Measurements from ENCODE around the gene PLCB2.

PLCB2 gene

DNA sequence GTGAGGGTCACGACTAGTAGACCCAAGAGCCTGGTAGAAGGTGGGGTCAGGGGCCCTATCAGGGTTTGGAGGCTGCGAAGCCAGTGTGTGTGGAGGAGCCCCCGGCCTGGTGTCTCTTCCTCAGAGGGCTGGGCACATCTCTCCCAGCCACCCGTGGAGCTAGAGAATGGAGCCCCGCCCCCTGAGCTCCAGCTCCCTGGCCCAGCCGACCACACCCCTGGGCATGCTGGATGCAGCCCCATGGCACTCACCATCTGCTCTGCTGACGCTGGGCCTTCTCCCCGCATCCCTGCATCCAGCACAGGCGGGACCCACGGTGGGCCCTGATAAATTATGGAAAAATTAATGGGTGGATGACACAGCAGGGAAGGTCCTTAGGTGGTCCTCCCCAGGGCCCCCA, 42.4 kb downstream of the PLCB2 start:
- in situ Hi-C loops (cut with HindIII; ENCODE audit: low pct_ligation_motif_present, low pct_unique_long_range_greater_than_20kb, low sequenced_read_pairs), result no loop called here
- DNase-seq, result no peak

DNA sequence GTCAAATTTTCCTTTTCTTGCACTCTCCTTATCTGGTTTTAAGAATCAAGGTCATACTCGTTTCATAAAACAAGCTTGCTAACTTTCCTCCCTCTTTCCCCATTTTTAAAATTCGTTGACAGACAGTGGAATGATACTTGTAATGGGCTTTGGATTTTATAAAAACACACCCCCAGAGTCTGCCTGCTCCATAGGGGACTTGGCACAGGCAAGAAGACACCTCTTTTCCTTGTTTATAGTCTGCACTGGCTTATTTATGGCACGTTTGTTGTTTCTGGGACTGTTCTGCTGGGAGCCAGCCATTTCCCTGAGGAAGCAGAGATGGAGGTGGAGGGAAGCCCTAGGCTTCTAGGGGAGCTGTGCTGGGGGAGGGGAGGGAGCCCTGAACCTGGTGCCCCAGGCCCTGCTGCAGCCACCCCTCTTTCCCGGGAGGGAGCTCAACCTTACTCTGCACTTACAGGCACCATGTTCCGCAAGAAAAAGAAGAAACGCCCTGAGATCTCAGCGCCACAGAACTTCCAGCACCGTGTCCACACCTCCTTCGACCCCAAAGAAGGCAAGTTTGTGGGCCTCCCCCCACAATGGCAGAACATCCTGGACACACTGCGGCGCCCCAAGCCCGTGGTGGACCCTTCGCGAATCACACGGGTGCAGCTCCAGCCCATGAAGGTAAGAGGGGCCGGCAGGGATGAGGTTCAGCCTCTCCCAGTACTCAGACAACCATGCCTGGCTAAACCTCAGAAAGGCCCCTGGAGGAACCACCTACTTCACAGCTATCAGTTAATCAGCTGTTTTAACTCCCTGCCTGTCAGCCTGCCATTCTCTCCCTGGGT, 43.2 kb downstream of the PLCB2 start:
- in situ Hi-C loops (cut with HindIII; ENCODE audit: low pct_ligation_motif_present, low pct_unique_long_range_greater_than_20kb, low sequenced_read_pairs), result no loop called here
- no peak for DNase-seq

DNA sequence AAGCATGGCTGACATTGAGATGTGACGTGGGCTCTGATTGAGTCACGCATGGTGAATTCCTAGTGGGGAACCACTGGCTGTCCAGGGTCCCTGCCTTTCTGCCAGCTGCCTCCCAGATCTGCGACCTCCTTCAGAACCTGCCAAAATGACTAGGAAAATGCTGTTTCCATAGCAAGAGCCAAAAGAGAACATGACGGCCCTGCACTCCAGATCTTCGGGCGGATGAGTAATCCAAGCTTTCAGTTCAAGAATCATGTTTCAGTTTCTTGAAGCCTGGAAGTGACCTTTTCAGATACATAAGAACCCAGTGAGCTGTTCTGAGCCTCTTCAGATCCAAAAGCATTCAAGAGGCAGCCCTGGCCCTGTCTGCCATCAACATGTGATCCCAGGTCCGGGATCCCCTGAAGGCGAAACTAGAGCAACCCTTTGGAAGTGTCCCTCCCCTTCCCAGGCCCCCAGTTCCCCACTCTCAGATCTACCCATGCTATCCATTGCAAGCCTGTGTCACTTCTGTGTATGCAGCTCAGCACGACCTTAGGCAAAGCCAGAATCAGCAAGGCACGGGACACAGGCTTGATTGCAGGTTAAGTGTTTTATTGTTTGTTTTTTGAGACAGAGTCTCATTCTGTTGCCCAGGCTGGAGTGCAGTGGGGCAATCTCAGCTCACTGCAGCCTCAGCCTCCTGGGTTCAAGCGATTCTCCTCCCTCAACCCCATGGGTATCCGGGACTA, 44.5 kb downstream of the PLCB2 start:
- no peak for DNase-seq
- in situ Hi-C loops (cut with HindIII; ENCODE audit: low pct_ligation_motif_present, low pct_unique_long_range_greater_than_20kb, low sequenced_read_pairs), result no loop called here

DNA sequence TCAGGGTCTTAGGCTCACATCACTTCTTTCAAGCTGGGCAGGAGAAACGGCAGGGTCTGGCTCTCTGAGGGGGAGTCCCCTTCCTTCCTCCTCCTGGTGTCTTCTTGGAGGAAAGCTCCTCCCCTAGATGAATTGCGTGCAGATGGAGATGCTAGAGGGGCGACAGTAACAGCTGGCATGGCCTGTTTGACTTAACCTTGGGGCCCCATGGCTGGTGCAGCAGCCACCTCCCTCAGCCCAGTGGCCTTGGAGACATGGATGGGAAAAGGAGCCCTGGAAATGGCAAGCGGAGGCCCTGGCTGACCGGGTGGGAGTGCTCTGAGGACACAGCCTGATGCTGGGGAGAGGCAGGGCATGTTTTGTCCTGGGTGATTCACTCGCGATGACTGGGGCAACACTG, 48.7 kb downstream of the PLCB2 start:
- in situ Hi-C loops (cut with HindIII; ENCODE audit: low pct_ligation_motif_present, low pct_unique_long_range_greater_than_20kb, low sequenced_read_pairs), result no loop called here
- no peak for DNase-seq

DNA sequence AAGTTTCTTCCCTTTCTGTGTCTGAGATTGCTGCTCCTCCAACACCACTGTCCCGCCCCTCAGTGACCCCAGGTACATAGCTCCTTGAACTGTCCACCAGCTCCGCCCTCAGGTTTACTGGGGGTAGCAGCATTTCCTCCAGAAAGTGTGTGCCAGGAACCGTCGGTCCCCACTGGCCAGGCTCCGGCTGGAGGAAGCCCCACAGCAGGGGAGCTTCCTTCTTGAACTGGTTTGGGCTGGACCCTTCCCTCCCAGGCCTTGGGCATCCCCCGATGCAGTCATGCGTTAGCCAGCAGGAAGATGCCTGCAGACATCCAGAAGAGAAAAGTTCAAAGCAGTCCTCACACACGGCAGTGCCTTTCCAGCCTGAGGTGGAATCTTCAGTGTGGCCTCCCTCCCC, 49.2 kb downstream of the PLCB2 start:
- DNase-seq, result no peak
- in situ Hi-C loops (cut with HindIII; ENCODE audit: low pct_ligation_motif_present, low pct_unique_long_range_greater_than_20kb, low sequenced_read_pairs), result no loop called here

DNA sequence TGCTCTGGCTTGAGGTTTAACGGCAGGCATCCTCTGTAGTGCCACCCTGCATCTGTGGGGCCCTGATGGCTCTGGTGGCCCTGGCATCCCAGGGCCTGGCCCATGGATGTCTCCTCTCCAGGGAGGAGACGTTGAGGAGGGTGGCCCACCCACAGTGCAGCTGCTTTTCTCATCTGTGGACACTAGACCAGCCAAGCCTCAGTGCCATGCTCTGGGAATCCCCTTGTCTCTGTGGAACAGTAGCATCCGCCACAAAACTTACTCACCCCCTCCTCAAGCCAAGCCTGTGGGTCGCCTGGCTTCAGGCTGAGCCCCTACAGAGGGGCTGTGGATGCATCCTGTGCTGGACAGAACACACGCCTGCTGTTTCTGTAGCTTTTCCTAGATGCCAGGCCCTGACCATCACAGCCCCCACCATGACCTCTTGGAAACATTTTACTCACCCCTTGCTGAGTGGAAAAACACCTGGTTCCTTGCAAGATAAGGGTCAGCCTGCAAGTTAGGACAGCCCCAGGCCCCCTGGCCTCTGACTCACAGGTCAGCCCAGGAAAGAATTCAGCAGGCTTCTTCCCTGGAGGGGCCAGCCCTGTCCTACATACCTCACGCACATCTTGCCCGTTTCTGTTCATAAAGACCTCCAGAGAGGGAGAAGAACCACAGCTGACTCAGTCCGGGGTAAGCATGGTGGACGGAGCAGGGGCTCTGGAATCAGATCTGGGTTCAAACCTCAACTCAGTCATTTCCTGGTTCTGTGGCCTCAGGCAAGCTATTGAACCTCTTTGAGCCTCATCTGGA, 49.9 kb downstream of the PLCB2 start:
- in situ Hi-C loops (cut with HindIII; ENCODE audit: low pct_ligation_motif_present, low pct_unique_long_range_greater_than_20kb, low sequenced_read_pairs), result no loop called here

DNA sequence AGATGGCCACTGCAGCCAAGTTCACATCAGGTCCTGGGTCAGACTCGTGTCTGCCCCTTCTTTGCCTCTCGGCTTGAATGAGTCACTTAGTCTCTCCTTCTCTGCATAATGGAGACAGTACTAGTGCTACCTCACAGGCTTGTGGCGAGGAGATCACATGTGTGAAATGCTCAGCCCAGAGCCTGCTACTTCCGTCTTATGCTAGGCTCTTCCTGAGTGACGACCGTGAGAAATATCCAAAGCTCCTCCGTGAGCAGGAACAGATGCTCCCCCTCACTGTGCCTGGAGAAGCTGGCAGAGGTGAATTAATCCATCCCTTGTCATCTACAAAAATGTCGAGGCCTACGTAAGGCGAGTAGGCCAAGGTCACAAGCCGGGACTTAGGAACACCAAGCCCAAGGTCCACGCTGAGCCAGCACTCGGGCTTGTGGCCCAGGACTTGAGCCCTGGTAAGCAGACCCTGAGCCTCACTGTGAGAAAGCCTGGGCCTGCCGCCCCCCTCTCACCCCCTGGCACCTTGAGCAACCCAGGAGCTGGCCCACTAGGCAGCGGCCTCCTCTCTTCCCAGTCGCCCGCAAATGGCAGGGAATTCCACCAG, 51.0 kb downstream of the PLCB2 start:
- no peak for DNase-seq
- in situ Hi-C loops (cut with HindIII; ENCODE audit: low pct_ligation_motif_present, low pct_unique_long_range_greater_than_20kb, low sequenced_read_pairs), result no loop called here

More for the DNA sequence above, 49.9 kb downstream of the PLCB2 start:
- DNase-seq, result no peak

DNA sequence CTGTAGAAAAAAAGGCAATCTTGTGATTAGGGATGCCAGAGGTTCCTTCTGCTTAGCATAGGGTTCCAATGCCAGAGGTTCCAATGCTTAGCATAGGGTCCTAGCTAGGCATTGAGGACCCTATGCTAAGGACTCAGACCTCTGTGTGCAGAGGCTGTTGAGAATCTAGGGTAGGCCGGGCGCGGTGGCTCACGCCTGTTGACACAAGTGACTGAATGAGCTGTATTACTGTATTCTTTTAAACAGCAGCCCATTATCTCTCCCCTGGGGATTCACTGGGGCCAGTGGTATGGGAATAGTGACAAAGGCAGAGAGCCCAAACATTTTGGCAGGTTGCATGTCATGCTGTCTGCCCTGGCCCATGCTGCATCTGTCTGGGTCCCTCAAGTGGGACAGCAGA, 52.7 kb downstream of the PLCB2 start:
- no peak for DNase-seq
- in situ Hi-C loops (cut with HindIII; ENCODE audit: low pct_ligation_motif_present, low pct_unique_long_range_greater_than_20kb, low sequenced_read_pairs), result no loop called here

DNA sequence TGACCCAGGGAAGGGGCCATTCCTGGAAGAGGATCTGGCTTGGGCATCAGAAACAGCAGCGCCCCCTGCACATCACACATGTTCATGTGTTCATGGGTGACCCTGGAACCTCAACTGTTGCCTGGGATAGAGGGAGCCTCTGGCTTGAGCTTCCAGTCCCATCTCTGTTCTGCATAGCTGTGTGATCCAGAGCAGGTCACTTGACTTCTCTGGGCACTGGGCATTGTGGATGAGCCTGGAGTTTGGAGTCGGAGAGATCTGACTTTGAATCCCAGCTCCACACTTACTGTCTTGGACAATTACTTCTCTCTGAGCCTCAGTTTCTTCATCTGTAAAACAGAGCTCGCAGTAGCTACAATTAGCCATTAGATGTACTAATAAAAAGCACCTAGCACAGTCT, 53.3 kb downstream of the PLCB2 start:
- in situ Hi-C loops (cut with HindIII; ENCODE audit: low pct_ligation_motif_present, low pct_unique_long_range_greater_than_20kb, low sequenced_read_pairs), result no loop called here
- DNase-seq, result no peak

DNA sequence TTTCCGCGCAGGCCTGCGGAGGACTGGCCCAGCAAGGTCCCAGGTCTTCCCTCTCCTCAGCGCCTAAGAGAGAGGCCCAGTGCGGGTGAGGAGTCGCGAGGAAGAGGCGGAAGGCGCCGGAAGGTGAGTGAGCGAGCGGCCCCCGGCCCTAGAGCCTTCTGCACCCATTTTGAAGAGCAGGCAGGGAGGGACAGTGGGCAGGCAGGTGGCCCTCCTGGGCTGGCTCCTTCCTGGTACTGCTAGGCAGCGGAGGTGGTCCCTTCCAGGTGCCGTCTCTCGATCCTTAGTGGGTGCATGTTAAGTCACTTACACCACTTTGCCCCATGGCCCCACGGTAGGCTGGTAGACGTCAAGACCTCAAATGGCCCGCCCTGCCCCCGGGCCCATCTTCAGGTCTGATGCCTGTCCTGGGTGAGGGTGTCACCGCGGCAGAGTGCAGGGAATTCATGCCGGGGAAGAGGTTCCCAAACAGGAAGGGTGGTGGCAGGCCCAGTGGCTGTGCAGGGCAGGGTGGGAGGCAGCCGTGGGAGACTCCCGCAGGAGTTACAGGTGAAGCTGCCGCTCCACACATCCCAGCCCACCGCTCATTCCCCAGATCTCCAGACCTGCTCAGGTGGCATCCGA, 54.5 kb downstream of the PLCB2 start:
- in situ Hi-C loops (cut with HindIII; ENCODE audit: low pct_ligation_motif_present, low pct_unique_long_range_greater_than_20kb, low sequenced_read_pairs), result no loop called here
- no peak for DNase-seq

DNA sequence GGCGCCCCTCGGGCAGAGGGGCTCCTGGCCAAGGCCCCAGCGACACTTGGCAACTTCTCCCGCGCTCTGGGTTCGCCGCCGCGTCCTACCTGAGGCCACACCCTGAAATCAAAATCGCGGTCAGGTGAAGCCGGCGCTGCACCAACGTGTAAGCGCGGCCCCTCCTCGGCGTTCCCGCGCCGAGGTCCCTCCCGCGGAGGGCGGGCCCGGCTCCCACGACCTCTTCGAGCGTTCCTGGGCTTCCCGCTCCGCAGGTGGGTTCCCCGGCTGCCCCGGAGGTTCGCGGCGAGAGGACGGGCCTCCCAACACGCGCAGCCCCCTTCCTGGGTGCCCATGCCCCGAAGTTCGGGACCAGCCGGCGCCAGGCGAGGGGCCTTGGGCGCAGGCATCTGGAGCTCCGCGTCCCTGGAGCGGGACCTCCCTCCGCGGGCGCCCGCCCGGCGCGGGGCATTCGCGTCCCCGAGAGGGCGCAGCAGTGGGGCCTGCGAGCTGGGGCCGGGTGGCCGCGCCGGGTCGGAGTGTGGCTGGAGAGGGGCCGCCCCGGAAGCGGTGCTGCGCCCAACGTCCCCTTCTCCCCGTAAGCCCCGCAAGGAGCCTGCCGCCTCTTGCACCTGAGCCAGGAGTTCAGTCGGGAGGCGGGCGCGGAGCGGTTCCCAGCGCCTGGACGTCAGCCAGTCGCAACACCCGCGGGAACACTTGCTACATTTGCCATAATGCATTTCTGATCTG, 55.1 kb downstream of the PLCB2 start:
- in situ Hi-C loops (cut with HindIII; ENCODE audit: low pct_ligation_motif_present, low pct_unique_long_range_greater_than_20kb, low sequenced_read_pairs), result no loop called here
- peak; percentile 9 for DNase-seq

DNA sequence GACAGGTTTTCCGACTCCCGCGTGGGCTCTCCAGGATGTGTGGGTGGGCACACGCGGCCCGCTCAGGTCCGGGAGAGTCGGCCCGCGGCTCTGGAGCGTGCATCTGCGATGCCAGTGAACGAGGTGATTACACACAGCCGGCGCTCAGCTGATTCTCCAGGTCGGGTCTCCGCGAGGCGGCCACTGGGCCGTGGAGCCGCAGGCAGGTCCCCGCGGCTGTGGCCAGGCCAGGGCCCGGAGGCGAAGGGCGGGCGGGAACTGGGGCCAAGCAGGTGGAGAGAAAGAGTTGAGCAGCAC, 55.6 kb downstream of the PLCB2 start:
- no peak for DNase-seq
- in situ Hi-C loops (cut with HindIII; ENCODE audit: low pct_ligation_motif_present, low pct_unique_long_range_greater_than_20kb, low sequenced_read_pairs), result no loop called here

DNA sequence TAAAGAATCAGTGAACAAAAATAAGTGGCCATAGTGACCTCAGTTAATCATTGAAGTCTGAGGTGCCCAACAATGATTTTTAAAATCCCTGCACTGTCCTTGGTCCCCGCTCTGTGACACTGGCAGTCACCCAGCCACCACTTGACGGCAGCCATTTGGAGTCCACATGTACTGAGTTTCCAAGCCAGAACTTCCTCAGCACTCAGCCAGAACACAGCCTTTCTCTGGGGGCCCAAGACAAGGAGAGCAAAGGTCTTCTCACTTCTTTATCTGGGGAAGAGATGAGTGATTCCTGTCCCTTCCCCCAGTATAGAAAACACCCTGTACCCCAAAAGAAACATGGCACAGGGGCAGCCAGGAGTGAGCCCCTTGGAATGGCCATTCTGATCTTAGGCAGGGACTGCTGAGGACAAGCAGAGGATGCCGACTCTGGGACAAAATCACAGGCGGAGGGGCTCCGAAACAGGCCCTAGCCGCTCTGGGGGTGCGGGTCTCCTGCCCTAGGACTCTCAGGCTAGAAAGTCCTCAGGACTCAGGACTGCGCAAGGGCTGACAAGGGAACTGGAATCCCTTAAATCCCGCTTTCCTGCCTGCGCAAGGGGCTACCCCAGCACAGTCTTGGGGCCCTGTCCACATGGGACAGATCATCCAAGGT, 56.1 kb downstream of the PLCB2 start:
- in situ Hi-C loops (cut with HindIII; ENCODE audit: low pct_ligation_motif_present, low pct_unique_long_range_greater_than_20kb, low sequenced_read_pairs), result no loop called here
- DNase-seq, result no peak

DNA sequence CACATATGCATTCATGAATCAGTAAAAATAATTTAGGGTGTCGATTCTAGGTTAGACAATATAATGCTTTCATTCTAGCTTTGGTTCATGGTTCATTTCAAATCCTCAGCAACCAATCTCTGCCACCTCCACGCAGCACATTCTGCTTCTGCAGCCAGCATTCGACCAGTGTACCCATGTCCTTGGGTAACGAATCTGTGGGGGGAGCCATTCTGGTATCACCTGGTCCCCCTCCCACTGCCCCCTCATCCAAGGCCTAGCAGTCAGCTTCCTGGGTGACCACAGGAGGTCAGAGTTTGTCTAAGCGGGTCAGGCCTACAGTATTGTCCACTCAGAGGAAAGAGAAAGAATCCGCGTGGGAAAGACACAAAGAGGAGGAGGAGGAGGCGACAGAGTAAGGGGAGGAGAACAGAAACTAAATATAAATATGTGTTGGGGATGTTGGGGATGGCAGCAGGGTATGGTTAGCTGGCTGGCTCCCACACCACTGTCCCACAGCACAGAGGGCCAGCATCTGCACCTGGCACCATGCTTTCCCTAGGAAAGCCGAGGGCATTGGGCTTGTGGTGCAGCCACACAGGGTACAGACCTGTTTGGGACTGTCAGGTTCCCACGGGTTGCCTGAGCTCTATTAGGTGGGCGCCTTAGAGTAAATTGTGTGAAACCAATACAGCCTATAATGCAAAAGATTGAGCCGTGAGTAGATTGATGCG, 56.8 kb downstream of the PLCB2 start:
- in situ Hi-C loops (cut with HindIII; ENCODE audit: low pct_ligation_motif_present, low pct_unique_long_range_greater_than_20kb, low sequenced_read_pairs), result no loop called here
- DNase-seq, result no peak

DNA sequence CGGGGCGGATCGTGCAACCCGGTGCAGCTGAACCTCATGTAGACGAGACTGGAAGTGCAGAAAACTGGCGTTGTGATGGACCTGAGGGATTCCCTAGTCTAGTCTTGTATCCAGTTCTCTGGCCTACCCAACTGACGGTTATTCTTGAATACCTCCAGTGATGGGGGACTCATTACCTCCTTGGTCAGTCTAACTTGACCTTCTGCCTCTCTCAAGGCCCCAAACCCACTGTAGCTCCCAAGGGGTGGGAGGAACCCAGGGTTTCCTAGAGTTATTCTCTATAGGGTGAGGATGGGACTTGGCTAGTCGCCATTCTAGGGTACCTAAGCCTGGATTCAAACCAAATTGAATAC, 57.5 kb downstream of the PLCB2 start:
- in situ Hi-C loops (cut with HindIII; ENCODE audit: low pct_ligation_motif_present, low pct_unique_long_range_greater_than_20kb, low sequenced_read_pairs), result no loop called here
- DNase-seq, result no peak

DNA sequence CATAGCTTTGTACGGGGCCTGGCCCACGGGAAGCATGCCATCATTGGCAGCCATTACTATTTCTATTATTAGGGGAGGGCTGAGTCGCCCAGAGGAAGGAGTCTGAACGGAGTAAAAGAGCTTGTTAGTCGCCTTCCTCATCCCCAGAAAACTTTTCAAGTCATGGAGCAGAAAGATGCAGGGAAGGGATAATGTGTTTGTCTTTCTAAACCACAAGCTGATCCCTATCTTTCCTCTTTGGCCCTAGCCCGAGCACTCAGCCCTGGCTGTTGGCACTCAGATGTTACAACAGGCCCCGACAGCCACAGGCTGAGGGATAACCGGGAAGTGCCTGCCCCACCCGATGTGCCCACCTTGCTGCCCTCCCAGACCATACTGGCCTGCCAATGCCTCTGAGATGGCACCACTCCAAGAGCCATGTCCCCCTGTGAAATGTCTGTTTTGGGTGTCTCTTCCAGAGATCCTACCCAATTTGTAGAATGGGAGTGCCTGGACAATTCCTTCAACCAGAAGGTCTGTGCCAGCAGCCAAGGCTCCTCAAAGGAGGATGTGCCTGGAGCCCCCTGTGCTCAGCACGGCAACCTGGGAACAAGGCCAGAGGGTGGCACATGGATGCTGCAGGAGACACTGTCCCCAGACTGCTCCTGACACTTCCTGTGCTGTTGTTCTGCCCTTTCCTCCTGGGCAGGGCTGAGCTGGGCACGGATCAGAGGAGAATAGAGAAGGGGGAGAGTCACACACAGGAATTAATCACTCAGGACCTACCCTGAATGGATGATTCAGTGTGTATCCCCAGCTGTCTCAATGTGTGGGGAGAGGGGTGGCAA, 58.0 kb downstream of the PLCB2 start:
- no peak for DNase-seq
- in situ Hi-C loops (cut with HindIII; ENCODE audit: low pct_ligation_motif_present, low pct_unique_long_range_greater_than_20kb, low sequenced_read_pairs), result no loop called here
